Stimulated activated CD8-positive, alpha-beta memory T cell treated with anti-CD3 and anti-CD28 coated beads, Interleukin-7, amount 100 ng/mL, for 24 hours (primary cell): ENCODE data around the gene COL3A1.

Experiments used
- DNase-seq: peaks from one replicate; pipeline ENCODE4 v3.0.0-alpha.2; 2020; ENCODE audit warnings: low read depth

The COL3A1 gene

DNA sequence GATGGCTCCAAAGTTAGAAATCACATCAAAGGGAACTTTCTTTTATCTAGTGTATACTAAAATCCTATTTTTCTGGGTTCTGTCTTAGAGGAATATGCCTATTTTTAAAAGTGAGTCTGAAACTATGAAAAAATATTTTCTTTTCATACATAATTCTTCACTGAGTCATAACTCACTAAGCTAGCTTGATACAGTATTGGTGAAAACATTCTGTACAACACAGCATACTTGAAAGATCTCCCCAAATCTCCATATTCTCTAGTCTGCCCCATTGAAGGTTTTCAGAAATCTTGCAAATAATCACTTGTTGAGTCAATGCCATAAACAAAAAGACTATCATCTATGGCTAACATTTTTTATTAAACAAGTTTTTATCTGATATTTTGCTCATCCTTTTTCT, 44.5 kb downstream of the COL3A1 start:
- DNase-seq = no peak

DNA sequence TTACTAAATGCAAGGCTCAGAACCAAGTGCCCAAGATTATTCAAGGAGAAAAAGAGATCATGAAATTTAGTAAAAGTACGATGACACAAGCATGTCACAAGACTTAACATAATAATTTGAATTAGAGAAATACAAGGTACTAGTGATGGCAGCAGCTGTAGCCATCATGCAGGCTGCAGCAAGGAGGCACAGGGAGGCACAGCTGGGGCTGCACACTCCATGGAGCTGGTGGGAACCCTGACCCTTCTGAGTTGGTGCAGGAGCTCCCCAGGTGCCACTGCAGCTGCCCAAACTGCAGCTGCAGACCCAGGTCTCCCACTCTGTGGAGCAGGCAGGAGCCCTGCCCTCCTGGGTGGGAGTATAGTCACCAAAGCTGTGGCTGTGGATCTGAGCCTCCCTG, 46.0 kb downstream of the COL3A1 start:
- no peak for DNase-seq

DNA sequence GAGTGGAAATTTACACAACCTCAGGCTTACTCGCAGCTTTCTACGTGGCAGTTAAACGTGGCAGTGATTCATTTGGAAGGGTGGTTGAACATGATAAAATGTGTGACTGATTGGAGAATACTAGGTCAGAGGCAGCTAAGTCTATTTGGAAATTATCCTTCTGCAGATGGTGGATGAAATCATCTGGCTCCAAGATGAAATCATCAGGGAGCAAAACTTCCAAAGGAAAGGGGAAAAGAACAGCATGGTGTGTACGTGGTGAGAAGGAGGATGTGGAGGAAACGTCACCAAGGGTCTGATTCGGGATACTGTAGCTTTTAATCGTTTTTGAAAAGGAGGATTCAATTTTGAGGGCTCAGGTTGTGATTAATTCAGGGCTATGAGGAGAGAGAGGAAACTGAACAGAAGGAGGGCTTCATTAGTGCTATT, 47.9 kb downstream of the COL3A1 start:
- DNase-seq = no peak

DNA sequence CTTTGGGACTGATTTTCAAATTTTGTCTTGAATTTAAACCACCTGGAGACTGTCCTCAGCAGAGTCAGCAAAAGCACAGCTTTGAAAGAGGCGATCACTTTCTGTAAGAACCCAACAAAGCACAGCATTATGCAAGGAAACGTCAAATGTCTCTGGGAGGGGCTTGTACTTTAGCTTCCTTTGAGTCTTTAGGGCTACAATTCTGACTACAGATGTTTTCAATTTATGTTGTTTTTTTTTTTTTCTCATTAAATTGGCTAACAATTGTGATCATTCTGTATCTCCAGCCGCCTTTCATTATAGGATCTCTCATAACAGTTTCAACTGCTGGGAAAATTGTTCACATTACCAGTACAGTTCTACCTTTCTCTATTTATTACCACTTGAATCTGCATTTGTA, 48.3 kb downstream of the COL3A1 start:
- no peak for DNase-seq

DNA sequence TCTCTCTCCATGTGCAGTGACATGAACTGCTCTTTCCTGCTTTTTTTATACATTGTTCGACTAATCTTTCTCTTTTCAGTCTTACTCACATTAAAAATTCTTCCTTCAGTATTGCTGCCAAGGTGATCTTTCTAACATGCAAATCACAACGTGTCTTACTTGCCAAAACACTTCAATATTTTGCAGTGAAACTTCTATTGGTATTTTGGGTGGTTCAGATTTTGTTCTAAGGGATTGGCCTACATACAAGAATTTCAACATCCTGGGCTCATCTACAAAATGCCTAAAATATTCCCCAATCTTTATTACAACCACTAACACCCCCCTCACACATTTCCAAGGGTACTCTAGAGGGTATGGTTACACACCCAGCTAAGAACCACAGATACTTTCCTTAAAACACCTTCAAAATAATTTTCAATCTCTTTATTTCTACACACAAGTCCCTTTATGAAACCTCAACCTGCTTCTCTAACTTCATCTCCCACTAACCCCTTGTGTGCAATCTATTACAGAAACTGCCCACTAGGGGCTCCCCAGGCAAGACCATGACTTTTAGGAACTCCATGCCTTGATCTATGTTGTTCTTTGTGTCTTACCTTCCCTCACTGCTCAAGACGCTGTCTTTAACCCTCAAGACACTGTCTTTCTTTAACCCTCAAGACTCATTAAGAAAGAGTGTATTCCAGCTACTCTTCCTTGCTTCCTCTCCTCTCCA, 50.9 kb downstream of the COL3A1 start:
- no peak for DNase-seq

DNA sequence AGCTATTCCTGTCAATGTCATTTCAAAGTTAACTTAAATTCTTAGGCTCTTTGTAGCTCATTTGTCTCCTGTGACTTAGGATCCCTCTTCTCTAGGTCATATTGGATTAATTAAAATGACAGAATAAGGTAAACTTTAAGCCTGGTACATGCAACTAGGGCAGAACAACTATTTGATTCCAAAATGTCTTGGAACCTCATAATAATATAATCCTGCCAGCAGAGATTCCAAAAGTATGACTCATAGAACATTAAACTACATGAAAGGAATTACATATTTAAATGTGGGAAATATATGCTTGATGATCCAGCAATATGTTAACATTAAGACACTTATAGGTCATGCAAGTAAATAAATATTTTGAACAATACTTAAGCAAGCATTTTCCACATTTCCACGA, 63.3 kb downstream of the COL3A1 start:
- DNase-seq = no peak

DNA sequence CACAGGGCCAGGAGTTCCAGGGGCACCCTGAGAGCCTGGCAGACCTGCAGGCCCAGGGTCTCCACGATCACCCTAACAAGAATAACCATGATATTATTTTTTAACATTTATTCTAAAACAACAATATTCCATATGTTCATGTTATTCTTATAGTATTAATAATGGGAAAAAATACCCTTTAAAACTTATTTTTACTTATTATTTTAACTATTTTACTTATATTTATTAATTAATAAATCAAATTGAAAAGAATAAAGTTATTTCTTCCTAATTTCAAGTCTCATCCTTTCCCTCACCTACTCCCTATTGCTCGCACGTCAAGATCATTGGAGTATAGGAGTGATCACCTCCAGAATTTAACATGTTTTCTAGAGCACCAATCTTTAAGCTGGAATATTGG, 71.7 kb downstream of the COL3A1 start:
- no peak for DNase-seq

DNA sequence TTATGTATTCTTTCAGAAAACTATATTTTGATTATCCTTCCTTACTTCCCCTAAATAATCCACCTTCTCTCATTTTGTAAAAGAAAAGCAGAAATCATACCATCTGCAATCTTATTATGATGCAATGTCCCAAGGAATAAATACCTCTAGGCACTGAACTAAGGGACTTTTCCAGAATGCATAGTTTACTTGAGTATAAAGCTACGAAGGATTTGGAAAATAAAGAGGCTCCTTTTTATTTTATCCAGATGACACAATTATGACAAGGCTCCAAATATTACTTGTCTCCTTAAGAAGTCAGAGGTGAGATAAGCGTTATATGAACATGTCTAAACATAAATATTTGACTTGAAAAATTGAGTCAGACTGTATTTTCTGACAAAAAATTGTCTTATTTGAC, 72.1 kb downstream of the COL3A1 start:
- DNase-seq = no peak

DNA sequence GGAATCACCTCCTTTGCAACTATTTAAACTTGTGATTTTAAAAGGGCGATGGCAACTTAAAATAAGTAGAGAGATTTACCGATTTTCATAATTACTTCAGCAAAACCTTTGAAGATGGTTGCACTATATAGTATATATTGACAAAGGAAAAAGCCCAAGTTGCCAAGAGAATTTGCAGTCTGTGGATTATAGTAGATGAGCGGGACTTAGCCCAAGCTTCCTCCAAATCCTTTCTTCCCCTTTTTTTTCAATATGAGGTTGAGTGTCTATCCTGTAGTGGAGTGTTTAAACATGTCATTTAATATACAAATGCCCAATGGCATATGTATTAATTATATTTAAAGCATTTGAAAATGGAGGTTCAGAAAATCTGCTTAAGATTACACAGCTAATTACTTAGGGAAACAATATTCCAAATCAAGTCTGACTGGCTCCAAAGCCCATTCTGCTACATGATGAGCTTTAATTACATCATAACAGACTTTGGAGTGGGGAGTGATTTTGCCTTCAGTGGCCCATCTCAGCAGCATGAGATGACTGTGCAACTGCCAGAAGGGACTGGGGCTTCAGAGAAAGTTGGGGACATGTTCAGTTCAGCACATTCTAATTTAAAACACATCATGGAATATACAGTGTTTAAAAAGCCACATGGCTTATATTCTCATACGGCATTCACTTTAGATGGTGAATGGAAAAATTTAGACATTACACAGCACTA, 73.2 kb downstream of the COL3A1 start:
- no peak for DNase-seq

DNA sequence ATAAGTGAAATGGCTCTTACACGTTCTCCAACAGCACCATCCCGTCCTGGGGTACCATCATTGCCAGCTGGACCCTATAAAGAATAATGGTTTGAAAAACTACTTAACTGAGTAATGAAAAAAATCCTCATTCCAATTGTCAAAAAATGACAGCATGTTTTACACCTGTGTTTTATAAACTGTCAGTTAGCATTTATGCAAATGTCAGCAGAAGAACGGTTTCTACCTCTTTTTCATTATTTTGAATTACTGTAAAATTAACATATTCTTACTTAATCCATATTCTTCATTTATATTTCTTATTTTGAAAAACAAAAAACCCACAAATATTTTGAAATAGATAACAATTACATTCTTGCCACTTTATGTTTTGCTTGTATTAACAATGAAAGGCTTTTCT, 74.0 kb downstream of the COL3A1 start:
- no peak for DNase-seq

DNA sequence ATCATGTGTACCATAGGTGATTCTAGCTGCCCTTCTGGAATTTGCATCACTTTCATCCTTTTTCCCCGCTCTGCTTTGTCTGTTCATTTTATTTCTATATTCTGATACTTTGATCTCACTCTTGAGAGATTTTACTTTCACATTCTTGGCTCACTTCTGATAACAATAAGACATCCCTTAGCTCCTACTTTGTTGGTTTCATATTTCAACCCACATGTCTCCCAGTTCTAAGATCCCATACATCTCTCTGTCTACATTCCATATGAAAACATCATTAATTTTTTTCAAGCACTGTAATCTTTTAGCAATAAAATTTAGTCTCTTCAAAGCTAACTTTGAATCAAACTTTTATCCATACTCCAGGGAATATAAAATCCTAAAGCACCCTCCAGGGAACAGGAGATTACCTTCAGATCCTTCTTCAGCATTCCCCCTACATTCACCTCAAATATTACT, 75.6 kb downstream of the COL3A1 start:
- DNase-seq = no peak

DNA sequence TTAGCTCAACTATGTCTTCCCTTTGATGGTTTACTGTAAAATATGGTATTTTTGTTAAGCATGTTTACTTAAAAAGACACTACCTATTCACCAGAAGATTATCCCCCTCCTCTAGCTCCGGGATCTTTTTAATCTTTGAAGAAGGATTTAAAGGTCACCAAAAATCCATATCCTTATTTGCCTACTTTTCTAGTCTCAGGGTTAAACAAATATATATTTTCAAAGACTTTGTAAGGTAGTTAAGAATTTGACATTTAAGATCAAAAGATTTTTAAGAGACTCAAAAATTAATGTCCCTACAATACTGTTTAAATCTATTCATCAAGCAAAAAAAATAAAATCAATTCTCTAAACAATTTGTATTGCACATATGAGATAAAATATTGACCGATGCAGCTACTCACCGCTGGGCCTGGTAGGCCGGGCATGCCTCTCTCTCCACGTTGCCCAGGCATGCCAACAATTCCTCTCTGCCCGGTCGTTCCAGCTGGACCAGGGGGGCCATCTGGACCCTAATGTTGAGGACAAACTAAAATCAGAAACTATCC, 76.1 kb downstream of the COL3A1 start:
- DNase-seq = no peak

DNA sequence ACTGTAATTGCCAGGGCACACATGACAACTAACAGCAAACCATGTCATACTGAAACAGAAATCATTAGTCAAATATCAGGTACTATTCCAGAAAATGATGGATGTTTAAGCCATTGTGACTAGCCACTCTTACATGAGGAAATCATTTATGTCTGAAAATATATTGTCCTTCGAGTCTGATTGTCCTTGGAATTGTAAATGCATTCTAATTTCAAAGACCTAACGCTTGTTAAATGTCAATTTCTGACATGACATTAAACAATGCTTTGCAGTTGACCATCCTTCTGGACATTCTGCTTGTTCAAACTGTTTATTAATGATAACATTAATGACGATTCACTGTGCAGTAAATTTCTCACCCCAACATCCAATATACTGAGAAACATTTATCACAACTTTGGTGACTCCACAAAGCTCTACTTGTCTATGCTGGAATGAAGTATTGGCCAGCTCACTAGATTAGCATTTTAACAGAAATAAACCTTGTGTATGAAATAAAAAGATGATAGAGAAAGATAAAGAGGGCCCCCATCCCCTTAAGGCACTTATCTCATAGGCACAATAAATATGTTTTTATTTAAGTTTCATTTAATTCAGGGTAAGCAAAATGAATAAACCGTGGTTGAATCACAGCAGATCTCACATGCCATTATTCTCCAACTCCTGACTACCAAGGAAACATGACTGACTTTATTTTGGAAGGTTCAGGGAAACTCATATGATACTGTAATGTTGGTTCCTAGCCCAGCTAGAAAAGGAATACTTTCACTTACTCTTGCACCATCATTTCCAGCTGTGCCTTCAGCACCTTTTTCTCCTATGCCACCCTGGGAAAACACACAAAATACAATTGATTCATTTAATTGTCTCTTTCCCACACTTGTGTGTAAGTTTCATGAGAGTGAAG, 82.3 kb downstream of the COL3A1 start:
- DNase-seq = no peak

DNA sequence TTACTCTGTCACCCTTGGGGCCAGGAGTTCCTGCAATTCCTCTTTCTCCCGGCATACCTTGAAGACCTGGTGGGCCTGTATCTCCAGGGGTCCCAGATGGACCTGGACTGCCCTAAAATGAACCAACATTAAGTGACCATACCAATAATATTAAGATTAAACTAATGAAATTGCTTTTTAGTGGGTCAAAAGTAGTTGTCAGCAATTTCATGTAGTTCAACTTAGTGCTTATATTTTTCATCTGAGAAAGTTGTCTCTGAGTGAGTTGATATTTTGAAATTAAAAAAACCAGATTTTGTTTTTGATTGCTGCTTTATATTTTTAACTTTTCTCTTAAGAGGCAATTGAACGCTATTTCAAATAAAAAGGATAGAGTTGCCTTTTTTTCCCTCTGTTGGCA, 83.1 kb downstream of the COL3A1 start:
- DNase-seq = no peak

DNA sequence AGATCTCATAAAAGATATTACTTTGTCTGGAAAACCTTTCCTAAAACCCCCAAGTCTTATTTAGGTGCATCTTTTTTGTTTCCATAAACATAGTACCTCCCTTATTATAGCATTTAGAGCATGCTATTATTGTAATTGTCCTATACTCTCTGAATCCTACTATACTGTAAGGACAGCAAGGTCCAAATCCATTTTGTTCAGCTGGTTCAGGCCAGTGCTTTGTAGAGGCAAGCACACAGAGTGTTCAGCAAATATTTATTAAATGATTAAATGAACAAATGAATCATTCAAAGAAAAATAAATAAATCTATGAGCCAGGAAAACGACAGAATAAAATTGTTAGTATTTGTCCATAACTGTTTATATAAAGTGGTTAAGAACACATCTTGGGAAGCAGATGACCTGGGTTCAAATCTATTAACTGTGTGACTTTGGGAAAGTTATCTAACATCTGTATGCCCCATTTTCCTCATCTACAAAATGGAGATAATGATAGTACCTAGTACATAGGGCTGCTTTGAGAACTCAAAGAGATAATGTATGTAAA, 86.0 kb downstream of the COL3A1 start:
- no peak for DNase-seq
